GM12878 (cell line): ENCODE measurements around the gene GRIK2. TPM values are rescaled to one million over a fixed set of nuclear protein-coding genes. Genes with fewer than 3 reads are reported as not detected.

Source experiments
- ATAC-seq: fragments of 200-7000 bp; cut with Tn5 transposase; 3 replicates; pipeline ENCODE4 v1.9.1; 2020; ENCODE audit warnings: mild to moderate bottlenecking, moderate library complexity
- BruUV-seq: library from RNA; stranded (reverse); fragments of 400-500 nt; replicated peaks from 2 replicates; lab custom pipeline; 2021; lab: Mats Ljungman, UMichigan
- CTCF ChIA-PET: fragments of 300-600 bp; sonication (Branson Sonifier 250); formaldehyde crosslinking; extraction: SDS; loops from one replicate; lab custom pipeline; 2021; ENCODE audit warnings: inconsistent platforms; lab: Yijun Ruan, JAX
- POLR2A ChIA-PET: fragments of 350-600 bp; formaldehyde crosslinking; extraction: SDS; loops from one replicate; lab custom pipeline; 2021; ENCODE audit warnings: inconsistent platforms; lab: Charles Lee
- RAD21 ChIA-PET: fragments of 300-600 bp; sonication (Branson Sonifier 250); formaldehyde crosslinking; loops from one replicate; lab custom pipeline; 2023; ENCODE audit warnings: antibody characterized with exemption; ENCODE audit not compliant: unreplicated experiment; lab: Charles Lee
- SMC1A ChIA-PET: fragments of 300-600 bp; sonication (Branson Sonifier 250); formaldehyde crosslinking; loops from one replicate; lab custom pipeline; 2023; ENCODE audit not compliant: unreplicated experiment, uncharacterized antibody; lab: Charles Lee
- DNase-seq: peaks from one replicate; pipeline ENCODE4 v3.0.0-alpha.2; 2011; ENCODE audit warnings: low read depth, low spot score
- FAIRE-seq: peaks from 3 replicates; lab custom pipeline; 2011; peaks lifted over from hg19 to GRCh38; lab: Jason Lieb, UNC
- H2AFZ ChIP-seq: 2 replicates; pipeline ENCODE4 v1.6.0; 2011; ENCODE audit warnings: low read depth, low read length, control low read depth; ENCODE audit not compliant: control insufficient read depth
- H3K27ac ChIP-seq: 2 replicates; pipeline ENCODE4 v1.5.1; 2011; ENCODE audit warnings: control low read depth; ENCODE audit not compliant: control insufficient read depth, insufficient read depth
- H3K27me3 ChIP-seq, 2 experiments: replicated peaks in 1 of 2; 2 replicates each; pipeline versions ENCODE4 v1.6.0 to v1.6.1; 2011; ENCODE audit warnings: low read length in 1 of 2; ENCODE audit not compliant: control insufficient read depth in 2 of 2, insufficient read depth in 2 of 2
- H3K36me3 ChIP-seq, 2 experiments: 2 replicates each; pipeline ENCODE4 v1.5.1; 2011; ENCODE audit warnings: low read length in 1 of 2; ENCODE audit not compliant: control insufficient read depth in 2 of 2, insufficient read depth in 2 of 2
- H3K4me1 ChIP-seq: 2 replicates; pipeline ENCODE4 v1.6.1; 2011; ENCODE audit warnings: mild to moderate bottlenecking, low read length, moderate library complexity, mixed read lengths; ENCODE audit not compliant: control insufficient read depth, insufficient read depth
- H3K4me2 ChIP-seq: 2 replicates; pipeline ENCODE4 v1.6.0; 2011; ENCODE audit warnings: control low read depth; ENCODE audit not compliant: control insufficient read depth, insufficient read depth
- H3K4me3 ChIP-seq: fragments of 200-600 bp; sonication (generic); 2 replicates; pipeline ENCODE4 v1.5.1; 2016
- H3K79me2 ChIP-seq: 2 replicates; pipeline ENCODE4 v1.6.0; 2011; ENCODE audit warnings: low read length; ENCODE audit not compliant: control insufficient read depth, insufficient read depth
- H3K9ac ChIP-seq: 2 replicates; pipeline ENCODE4 v1.8.0; 2011; ENCODE audit warnings: low read length, control low read depth, mixed read lengths; ENCODE audit not compliant: control insufficient read depth, insufficient read depth
- H3K9me3 ChIP-seq: replicated peaks from 3 replicates; pipeline ENCODE4 v1.5.1; 2011; ENCODE audit warnings: mild to moderate bottlenecking, low read length; ENCODE audit not compliant: control insufficient read depth, insufficient read depth
- H4K20me1 ChIP-seq: 2 replicates; pipeline ENCODE4 v1.6.0; 2011; ENCODE audit not compliant: control insufficient read depth, insufficient read depth
- ATF7 ChIP-seq: fragments of 450-650 bp; IDR thresholded peaks from 2 replicates; pipeline ENCODE4 v1.6.1; 2016; ENCODE audit warnings: low read depth, mild to moderate bottlenecking
- BRCA1 ChIP-seq: IDR thresholded peaks from 2 replicates; pipeline ENCODE4 v1.6.1; 2011; ENCODE audit warnings: low read depth, low read length, improper control_type of control experiment
- EZH2 ChIP-seq: IDR thresholded peaks from 2 replicates; pipeline ENCODE4 v1.6.1; 2012; ENCODE audit warnings: low read depth, mild to moderate bottlenecking, control low read depth, inconsistent platforms, low read length, borderline replicate concordance; ENCODE audit not compliant: control insufficient read depth
- FOS ChIP-seq: IDR thresholded peaks from 3 replicates; pipeline ENCODE4 v1.6.1; 2011; ENCODE audit warnings: borderline replicate concordance; ENCODE audit not compliant: insufficient read length; ENCODE audit errors: extremely low read depth
- GATAD2B ChIP-seq: fragments of 450-650 bp; conservative IDR thresholded peaks from 2 replicates; pipeline ENCODE4 v1.6.1; 2017; ENCODE audit warnings: low read depth, mild to moderate bottlenecking, moderate library complexity
- HDGF ChIP-seq: fragments of 450-650 bp; IDR thresholded peaks from 2 replicates; pipeline ENCODE4 v1.6.1; 2016; ENCODE audit warnings: antibody characterized with exemption
- KAT2A ChIP-seq: conservative IDR thresholded peaks from 2 replicates; pipeline ENCODE4 v1.6.1; 2011; ENCODE audit warnings: low read depth, low read length; ENCODE audit not compliant: control insufficient read depth
- NFYA ChIP-seq: IDR thresholded peaks from 2 replicates; pipeline ENCODE4 v1.6.1; 2011; ENCODE audit warnings: low read depth, mild to moderate bottlenecking, low read length, improper control_type of control experiment, borderline replicate concordance
- NFYB ChIP-seq: IDR thresholded peaks from 2 replicates; pipeline ENCODE4 v1.6.1; 2011; ENCODE audit warnings: low read depth, mild to moderate bottlenecking, low read length, improper control_type of control experiment, moderate library complexity; ENCODE audit not compliant: insufficient read depth
- NRF1 ChIP-seq: conservative IDR thresholded peaks from 2 replicates; pipeline ENCODE4 v1.6.1; 2011; ENCODE audit warnings: mild to moderate bottlenecking, low read depth, low read length, improper control_type of control experiment
- POLR2A ChIP-seq: IDR thresholded peaks from 2 replicates; pipeline ENCODE4 v1.6.1; 2011; ENCODE audit warnings: low read depth, mild to moderate bottlenecking, low read length
- RELA ChIP-seq: fragments of 450-650 bp; IDR thresholded peaks from 2 replicates; pipeline ENCODE4 v1.8.0; 2014; ENCODE audit warnings: borderline replicate concordance; ENCODE audit not compliant: partially characterized antibody
- RFX5 ChIP-seq: IDR thresholded peaks from 2 replicates; pipeline ENCODE4 v1.6.1; 2011; ENCODE audit warnings: low read depth, low read length, improper control_type of control experiment
- ZNF384 ChIP-seq: IDR thresholded peaks from 2 replicates; pipeline ENCODE4 v1.6.1; 2012; ENCODE audit warnings: low read depth, mild to moderate bottlenecking, low read length, improper control_type of control experiment, borderline replicate concordance
- WGBS: methylation state at CpG from one replicate; pipeline ENCODE4 v1.1.6; 2016; ENCODE audit warnings: low lambda C conversion rate; ENCODE audit not compliant: insufficient replicate concordance, insufficient coverage; ENCODE audit errors: missing lambda C conversion rate; 5-methylcytosine and 5-hydroxymethylcytosine counted together
- in situ Hi-C: fragments of 300-500 bp; cut with MboI; formaldehyde crosslinking; loops from 9 replicates; pipeline ENCODE4 v1.14.3; 2018; ENCODE audit warnings: mixed read lengths
- intact Hi-C: fragments of 100-400 bp; cut with micrococcal nuclease; formaldehyde crosslinking; loops from one replicate; pipeline ENCODE4 v1.14.2; 2022; ENCODE audit not compliant: unreplicated experiment
- polyA plus RNA-seq, 11 experiments: library from polyadenylated mRNA; depleted of rRNA in 4 of 11; unstranded in 6 of 11; stranded (reverse) in 5 of 11; fragments of >200 nt; fragmentation: Nextera tagmentation in 4 of 11; fragmentation: Illumina TruSeq in 1 of 11; extraction: Ambion mirVana in 4 of 11; extraction: Trizol in 1 of 11; gene quantifications; 1 replicate in 1 of 11; 2 replicates in 10 of 11; pipeline versions ENCODE4 v1.2.1 to v1.2.3, GENCODE V29; 2011 to 2016; ENCODE audit warnings: inconsistent platforms in 2 of 11, missing spikeins in 2 of 11, low read depth in 1 of 11
- total RNA-seq, 4 experiments: library from RNA; depleted of rRNA in 3 of 4; stranded (reverse); fragments of >200 nt in 3 of 4; fragmentation: Illumina TruSeq in 1 of 4; extraction: Trizol in 1 of 4; gene quantifications; 2 replicates each; pipeline versions ENCODE4 v1.2.1 to v1.2.3, GENCODE V29; 2013 to 2021
- TF ChIP-seq, protein P1 (sequence below): IDR thresholded peaks from 2 replicates; pipeline ENCODE4 v1.6.1; 2011; ENCODE audit warnings: borderline replicate concordance, low read depth, mild to moderate bottlenecking, moderate library complexity, mixed read lengths, low read length; ENCODE audit not compliant: insufficient read depth; ENCODE audit errors: extremely low read length
- TF ChIP-seq, protein P2 (sequence below): fragments of 450-650 bp; IDR thresholded peaks from 2 replicates; pipeline ENCODE4 v1.6.1; 2018; ENCODE audit warnings: mild to moderate bottlenecking, low read depth, moderate library complexity; ENCODE audit not compliant: partially characterized antibody

The GRIK2 gene
- total and polyA plus RNA-seq, 10 of the 15 experiments (the other 5 are each of a cell fraction or from before 2014, with no cell fraction given), result not detected

DNA sequence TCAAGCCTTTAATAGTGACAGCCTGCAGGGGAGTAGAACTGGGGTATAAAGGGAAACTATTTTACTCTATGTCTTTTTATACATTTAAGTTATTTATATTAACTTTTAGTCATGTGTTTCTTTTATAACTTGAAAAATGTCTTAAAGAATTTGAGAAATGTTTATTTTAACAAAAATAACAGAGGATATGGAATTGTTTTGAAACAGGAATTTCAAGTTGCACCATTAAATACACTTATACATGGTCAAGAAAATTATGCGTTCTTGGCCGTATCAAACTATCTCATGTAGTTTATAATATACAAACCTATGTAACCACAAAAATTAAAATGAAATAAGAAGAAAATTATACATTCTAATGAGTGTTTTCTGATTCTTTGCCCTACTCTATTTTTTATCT, 282.7 kb downstream of the GRIK2 start:
- no TSS peak for BruUV-seq
- H4K20me1 ChIP-seq, result no peaks in the 10 kb centered on the region
- H3K4me2 ChIP-seq, result no peak overlapping the region
- H3K4me1 ChIP-seq, result no peaks in the 10 kb centered on the region
- H3K9me3 ChIP-seq, result no peaks in the 10 kb centered on the region
- POLR2A ChIA-PET, result no interaction called here
- no peak overlapping the region for H3K27ac ChIP-seq
- H3K9ac ChIP-seq, result no peak overlapping the region
- SMC1A ChIA-PET, result no interaction called here
- H3K79me2 ChIP-seq, result no peaks in the 10 kb centered on the region
- WGBS, result 93% methylated on average over 2 of the region's 2 CpGs
- H3K4me3 ChIP-seq, result no peak overlapping the region
- no peak overlapping the region for H2AFZ ChIP-seq
- ATAC-seq (no peak), DNase-seq (no peak), FAIRE-seq (no peak)
- in situ Hi-C loops, result no loop called here
- H3K27me3 ChIP-seq, result no peaks in the 10 kb centered on the region
- CTCF ChIA-PET, result no interaction called here
- intact Hi-C loops, result no loop called here
- H3K36me3 ChIP-seq, result no peaks in the 10 kb centered on the region
- RAD21 ChIA-PET, result no interaction called here
- no peak for TF ChIP-seq EZH2
- TF ChIP-seq RELA, result no peak
- TF ChIP-seq NRF1, result no peak
- TF ChIP-seq, protein P1, sequence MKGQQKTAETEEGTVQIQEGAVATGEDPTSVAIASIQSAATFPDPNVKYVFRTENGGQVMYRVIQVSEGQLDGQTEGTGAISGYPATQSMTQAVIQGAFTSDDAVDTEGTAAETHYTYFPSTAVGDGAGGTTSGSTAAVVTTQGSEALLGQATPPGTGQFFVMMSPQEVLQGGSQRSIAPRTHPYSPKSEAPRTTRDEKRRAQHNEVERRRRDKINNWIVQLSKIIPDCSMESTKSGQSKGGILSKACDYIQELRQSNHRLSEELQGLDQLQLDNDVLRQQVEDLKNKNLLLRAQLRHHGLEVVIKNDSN, result no peak
- no peak for TF ChIP-seq HDGF
- no peak for TF ChIP-seq KAT2A
- TF ChIP-seq NFYB, result no peak

- SMC1A ChIA-PET, result interaction anchor here (0.9 kb wide), 1 partner anchor 12 kb away, joined by 3 read pairs; no protein-coding TSS in a partner anchor
- Histone ChIP-seq H3K79me2 (no peaks in the 10 kb centered on the region), H2AFZ (no peak overlapping the region), H3K4me3 (no peak overlapping the region), H3K36me3 (no peaks in the 10 kb centered on the region), H3K4me1 (no peaks in the 10 kb centered on the region), H3K27ac (no peak overlapping the region), H3K27me3 (no peaks in the 10 kb centered on the region), H3K9me3 (no peaks in the 10 kb centered on the region), H3K4me2 (no peak overlapping the region), H3K9ac (no peak overlapping the region), H4K20me1 (no peaks in the 10 kb centered on the region)
- intact Hi-C loops (no loop called here), in situ Hi-C loops (no loop called here)
- ATAC-seq (no peak), FAIRE-seq (no peak), DNase-seq (no peak)
- WGBS, result 12% methylated on average over 5 of the region's 5 CpGs
- POLR2A ChIA-PET, result no interaction called here
- no TSS peak for BruUV-seq
- RAD21 ChIA-PET, result no interaction called here
- CTCF ChIA-PET, result no interaction called here
- TF ChIP-seq EZH2 (no peak), POLR2A (no peak), BRCA1 (no peak), FOS (no peak), ATF7 (no peak), NFYA (no peak), ZNF384 (no peak), RFX5 (no peak), GATAD2B (no peak)
- TF ChIP-seq, protein P2, sequence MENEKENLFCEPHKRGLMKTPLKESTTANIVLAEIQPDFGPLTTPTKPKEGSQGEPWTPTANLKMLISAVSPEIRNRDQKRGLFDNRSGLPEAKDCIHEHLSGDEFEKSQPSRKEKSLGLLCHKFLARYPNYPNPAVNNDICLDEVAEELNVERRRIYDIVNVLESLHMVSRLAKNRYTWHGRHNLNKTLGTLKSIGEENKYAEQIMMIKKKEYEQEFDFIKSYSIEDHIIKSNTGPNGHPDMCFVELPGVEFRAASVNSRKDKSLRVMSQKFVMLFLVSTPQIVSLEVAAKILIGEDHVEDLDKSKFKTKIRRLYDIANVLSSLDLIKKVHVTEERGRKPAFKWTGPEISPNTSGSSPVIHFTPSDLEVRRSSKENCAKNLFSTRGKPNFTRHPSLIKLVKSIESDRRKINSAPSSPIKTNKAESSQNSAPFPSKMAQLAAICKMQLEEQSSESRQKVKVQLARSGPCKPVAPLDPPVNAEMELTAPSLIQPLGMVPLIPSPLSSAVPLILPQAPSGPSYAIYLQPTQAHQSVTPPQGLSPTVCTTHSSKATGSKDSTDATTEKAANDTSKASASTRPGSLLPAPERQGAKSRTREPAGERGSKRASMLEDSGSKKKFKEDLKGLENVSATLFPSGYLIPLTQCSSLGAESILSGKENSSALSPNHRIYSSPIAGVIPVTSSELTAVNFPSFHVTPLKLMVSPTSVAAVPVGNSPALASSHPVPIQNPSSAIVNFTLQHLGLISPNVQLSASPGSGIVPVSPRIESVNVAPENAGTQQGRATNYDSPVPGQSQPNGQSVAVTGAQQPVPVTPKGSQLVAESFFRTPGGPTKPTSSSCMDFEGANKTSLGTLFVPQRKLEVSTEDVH, result no peak
Observed at GRCh38 chr6:101682937-101683336, 289.4 kb downstream of the GRIK2 start.
